GM19239 (cell line): ENCODE results near the gene CTSD.
A peak's percentile ranks its signal among the peaks of the same experiment; 100 is the strongest.
"Not testable (repeated sequence)": the region's sequence is repeated elsewhere in the genome, so short reads cannot be mapped to it uniquely, and the experiment has no call there.

Experiments used
- DNase-seq: peaks from one replicate; pipeline ENCODE4 v3.0.0; 2011; ENCODE audit warnings: low spot score; ENCODE audit not compliant: insufficient read length
- FAIRE-seq: peaks from 2 replicates; lab custom pipeline; 2011; peaks lifted over from hg19 to GRCh38; lab: Jason Lieb, UNC

Gene CTSD

GRCh38 chr11:1763796-1764661 lies at the start of gene CTSD:
CTSD (minus strand) TSS chr11:1763927; CDS start chr11:1763859, 68 bp downstream.
- peak; percentile 99 for DNase-seq
- peak; percentile 60 for FAIRE-seq

DNA sequence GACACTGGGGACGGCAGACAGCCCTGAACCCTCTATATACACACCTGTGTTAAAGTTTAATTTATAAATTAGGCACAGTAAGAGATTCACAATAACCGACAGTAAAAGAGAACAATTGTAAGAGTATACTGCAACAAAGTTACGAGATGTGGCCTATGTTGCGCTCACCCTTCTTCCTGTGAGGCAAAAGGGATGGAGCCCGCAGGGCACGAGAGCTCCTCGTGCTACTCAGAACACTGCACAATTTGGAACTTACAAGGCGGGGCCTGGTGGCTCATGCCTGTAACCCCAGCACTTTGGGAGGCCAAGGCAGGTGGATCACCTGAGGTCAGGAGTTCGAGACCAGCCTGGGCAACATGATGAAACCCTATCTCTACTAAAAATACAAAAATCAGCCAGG lies 49.6 kb upstream of the CTSD start:
- not testable (repeated sequence) for FAIRE-seq, DNase-seq

GRCh38 chr11:1812801-1813200 lies 49.1 kb upstream of the CTSD start:
- FAIRE-seq (no peak), DNase-seq (no peak)

GRCh38 chr11:1812274-1812673 lies 48.5 kb upstream of the CTSD start:
- DNase-seq: no peak
- no peak for FAIRE-seq

DNA sequence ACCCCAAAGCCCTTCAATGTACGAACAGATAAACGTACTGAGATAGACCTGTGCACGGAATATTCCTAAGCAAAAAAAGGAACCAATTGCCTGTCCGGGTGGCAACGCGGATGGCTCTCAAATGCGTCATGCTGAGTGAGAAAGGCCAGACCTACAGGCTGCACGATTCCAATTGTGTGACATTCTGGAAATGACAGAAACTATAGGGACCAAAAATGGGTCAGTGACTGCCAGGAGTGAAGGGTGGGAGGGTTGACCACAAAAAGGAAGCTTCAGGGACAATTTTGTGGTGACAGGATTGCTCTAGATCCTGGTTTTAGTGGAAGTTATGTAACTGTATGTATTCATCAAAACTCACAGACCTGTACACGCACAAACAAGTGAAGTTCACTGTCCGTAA lies 47.0 kb upstream of the CTSD start:
- no peak for FAIRE-seq

DNA sequence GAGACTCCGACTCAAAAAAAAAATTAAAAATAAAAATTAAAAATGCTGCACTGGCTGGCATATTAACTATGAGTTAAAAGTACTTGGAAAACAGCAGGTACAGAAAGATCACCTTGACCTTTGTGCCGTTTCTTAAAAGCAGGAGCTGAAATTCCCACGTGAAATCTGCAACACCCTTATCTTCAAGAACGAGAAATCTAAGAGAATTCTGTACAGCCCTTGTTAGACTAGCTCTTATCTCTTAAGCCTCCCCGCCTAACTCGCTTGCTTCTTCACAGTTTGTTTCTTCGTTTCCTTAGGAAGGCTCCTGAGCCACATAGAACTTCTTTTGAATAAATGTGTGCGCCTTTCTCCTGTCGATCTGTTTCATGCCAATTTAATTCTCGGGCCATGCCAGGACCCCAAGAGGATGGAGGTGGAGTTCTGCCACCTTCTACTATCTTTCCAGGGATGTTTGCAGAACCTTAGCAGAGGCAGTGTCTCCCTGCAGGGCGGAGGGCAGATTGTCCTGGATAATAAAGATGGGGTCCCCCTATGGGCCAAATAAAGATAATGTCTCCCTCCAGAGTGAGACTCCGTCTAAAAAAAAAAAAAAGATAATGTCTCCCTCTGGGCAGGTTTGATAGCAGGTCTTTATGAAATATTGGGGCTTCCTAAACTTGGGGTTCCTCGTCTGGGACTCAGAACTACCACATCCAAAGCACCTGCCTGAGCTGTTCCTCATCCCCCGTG lies 43.7 kb upstream of the CTSD start:
- DNase-seq: no peak
- no peak for FAIRE-seq

More for the DNA sequence above, 47.0 kb upstream of the CTSD start:
- DNase-seq: no peak

DNA sequence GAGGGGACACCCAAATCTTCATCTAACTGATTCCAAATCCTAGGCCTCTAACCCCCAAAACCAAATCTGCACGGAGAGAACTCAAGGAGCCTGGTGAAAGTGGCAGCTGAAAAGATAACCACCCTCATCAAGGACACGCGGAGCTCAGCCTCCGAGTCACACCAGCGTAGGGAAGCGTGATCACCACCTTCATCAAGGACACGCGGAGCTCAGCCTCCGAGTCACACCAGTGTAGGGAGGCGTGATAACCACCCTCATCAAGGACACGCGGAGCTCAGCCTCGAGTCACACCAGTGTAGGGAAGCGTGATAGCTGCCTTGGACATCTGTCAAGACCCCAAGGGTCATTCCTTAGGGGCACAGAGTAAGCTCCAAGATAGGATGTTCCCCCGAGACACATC lies 41.8 kb upstream of the CTSD start:
- no peak for FAIRE-seq
- DNase-seq: no peak

GRCh38 chr11:1803835-1804519 lies 40.2 kb upstream of the CTSD start:
- not testable (repeated sequence) for DNase-seq, FAIRE-seq

- FAIRE-seq (no peak), DNase-seq (no peak)
Measured at GRCh38 chr11:1803246-1803645, 39.5 kb upstream of the CTSD start.

DNA sequence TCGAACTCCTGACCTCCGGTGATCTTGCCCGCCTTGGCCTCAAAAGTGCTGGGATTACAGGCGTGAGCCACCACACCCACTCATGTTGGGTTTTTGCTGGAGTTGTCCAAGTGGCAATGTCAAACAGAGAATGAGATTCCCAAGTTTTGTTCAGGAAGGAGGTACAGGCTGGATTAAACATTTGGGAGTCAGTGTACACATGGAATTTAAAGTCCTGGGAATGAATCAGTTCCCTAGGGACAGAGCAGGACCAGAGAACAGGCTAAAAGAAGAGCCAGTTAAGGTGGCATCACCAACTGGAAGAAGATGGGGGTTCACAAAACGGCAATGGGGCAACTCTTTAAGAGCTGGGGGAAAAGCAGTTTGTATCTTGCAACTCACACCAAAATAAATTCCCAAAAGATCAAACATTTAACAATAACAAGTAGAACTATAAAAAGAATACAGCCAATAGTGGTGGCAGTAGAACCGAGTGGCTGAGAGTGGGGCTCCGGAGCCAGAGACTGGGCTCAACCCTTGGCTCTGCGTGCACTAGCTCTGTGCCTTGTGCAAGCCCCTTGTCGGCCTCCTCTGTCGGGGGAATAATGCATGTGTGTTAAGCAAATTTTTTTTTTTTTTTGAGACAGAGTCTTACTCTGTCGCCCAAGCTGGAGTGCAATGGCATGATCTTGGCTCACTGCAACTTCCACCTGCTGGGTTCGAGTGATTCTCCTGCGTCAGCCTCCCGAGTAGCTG lies 33.8 kb upstream of the CTSD start:
- no peak for FAIRE-seq

GRCh38 chr11:1796413-1797011 lies 32.8 kb upstream of the CTSD start:
- FAIRE-seq (no peak), DNase-seq (no peak)

More for the DNA sequence above, 33.8 kb upstream of the CTSD start:
- no peak for DNase-seq

DNA sequence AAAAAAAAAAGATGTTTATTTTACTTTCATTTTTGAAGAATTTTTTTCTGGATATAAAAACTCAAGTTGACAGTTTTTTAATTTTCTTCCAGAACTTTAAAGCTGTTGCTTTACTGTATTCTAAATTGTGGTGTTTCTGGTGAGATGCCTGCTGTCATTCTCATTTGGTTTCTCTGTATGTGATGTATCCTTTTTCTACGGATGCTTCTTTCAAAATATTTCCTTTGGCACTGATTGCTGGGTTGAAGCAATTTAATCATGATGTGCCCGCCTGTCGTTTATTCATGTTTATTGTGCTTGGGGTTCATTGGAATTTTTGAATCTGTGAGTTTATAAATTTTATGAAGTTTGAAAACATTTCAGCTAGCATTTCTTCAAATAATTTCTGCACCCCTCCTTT lies 29.4 kb upstream of the CTSD start:
- no peak for DNase-seq
- FAIRE-seq: no peak

DNA sequence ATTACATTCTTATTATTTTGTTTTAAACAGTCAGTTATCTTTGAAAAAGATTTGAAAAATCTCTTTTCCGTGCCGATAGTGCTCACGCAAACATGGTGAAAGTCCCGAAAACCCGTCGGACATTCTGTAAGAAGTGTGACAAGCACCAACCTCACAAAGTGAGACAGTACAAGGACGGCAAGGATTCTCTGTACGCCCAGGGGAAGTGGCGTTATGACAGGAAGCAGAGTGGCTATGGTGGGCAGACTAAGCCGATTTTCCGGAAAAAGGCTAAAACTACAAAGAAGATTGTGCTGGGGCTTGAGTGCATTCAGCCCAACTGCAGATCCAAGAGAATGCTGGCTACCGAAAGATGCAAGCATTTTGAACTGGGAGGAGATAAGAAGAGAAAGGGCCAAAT lies 28.7 kb upstream of the CTSD start:
- FAIRE-seq (no peak), DNase-seq (no peak)

DNA sequence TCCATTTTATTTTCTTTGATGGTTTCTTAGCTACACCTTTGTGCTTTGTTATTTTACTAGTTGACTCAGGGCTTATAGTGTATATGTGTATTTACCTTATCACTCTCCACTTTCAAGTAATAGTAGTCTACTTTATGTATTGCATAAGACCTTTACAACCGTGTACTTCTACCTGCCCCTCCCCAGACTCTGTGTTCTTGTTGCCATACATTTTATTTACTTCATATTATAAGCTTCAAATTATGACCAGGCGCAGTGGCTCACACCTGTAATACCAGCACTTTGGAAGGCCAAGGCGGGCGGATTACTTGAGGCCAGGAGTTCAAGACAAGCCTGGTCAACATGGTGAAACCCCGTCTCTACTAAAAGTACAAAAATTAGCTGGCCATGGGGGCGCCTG lies 28.2 kb upstream of the CTSD start:
- FAIRE-seq: no peak
- DNase-seq: no peak

DNA sequence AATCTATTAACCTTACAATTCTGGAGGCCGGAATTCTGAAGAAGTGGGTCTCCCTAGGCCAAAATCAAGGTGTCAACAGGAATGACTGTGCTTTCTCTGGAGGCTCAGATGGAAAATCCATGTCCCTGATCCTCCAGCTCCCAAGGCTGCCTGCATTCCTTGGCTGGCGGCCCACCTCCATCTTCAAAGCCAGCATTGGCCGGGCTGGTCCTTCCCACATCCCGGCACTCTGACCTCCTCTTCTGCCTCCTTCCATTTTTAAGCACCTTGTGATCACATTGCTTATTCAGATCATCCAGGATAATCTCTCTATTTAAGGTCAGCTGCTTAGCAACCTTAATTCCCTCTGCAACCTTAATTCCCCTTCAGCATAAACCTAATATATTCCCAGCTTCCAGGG lies 22.7 kb upstream of the CTSD start:
- DNase-seq (no peak), FAIRE-seq (no peak)

DNA sequence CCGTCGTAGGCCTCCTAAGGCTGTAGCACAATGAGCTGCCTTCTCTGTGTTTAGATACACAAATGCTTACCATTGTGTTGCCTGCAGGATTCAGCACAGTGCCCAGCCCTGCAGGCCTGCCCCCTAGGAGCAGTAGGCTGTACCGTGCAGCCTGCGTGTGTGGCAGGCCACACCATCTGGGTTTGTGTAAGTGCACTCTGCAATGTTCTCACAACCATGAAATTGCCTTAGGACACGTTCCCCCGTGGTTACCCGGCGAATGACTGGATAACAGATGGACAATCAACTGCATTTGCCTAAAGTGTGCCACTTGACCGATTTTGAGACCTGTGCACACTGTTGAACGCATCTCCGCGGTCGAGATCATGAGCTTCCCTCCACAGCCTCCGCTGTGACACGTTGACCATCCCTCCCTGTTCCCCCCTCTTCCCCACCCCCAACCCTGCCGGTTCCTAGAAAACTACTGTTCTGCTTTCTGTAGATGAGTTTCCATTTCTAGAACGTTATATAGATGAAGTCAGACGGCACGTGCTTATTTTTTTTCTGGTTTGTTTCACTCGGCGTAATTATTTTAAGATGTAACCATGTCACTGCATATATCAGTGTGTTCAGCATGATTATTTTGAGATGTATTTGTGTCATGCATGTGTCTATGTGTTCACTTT lies 22.2 kb upstream of the CTSD start:
- DNase-seq (no peak), FAIRE-seq (no peak)

DNA sequence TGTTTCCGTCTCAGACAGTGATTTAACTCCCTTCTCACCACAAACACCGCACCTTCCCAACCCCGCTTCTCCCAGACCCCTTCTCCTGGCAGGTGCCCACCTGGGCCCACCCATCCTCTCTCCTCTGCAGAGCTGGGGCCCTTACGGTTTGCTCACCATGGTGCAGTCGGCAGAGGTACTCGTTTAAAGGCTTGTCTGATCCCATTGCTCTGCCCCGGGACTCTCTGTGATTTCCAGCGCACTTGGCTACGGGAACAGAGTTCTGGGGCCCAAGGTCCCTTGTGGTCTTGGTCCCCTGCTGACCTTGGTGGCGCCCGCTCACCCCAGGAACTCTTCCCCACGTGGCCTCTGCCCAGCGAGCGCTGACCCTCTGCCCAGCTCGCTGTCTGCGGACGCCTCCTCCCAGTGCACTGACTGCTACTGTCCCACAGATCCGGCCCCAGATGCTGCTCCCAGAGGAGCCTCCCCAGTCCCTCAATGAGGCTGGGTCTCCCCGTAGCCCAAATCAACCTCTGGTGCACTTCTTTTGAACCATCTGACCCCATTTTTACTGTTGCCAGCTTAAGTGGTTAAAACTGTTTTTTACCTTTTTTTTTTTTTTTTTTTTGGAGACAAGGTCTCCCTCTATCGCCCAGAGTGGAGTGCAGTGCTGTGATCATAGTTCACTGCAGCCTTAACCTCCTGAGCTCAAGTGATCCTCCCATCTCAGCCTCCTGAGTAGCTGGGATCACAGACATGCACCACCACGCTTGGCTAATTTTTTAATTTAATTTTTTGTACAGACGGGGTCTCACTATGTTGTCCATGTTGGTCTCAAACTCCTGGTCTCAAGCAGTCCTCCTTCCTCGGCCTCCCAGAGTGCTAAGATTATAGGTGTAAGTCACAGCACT lies 21.3 kb upstream of the CTSD start:
- DNase-seq: no peak
- FAIRE-seq: no peak
